Measurements from ENCODE around the gene OTUD6A. TPM values are rescaled to one million over a fixed set of nuclear protein-coding genes. Genes with fewer than 3 reads are reported as not detected.

OTUD6A gene
- total RNA-seq, 1 donor from 2014 or later, result not detected

- Histone ChIP-seq H3K36me3 (no peaks in the 10 kb centered on the region), H3K27ac (no peak overlapping the region), H3K9me3 (no peaks in the 10 kb centered on the region), H3K27me3 (ENCODE audit: low read depth) (no peaks in the 10 kb centered on the region), H3K4me3 (no peak overlapping the region), H3K4me1 (peaks cover 6% of the 10 kb centered on the region)
- intact Hi-C loops (cut with DNase I), result no loop called here
- ATAC-seq (no peak), DNase-seq (no peak)
- no peak for TF ChIP-seq CTCF (IDR thresholded peaks at IDR 0.05)
Observed at GRCh38 chrX:70084592-70085240, 22.5 kb downstream of the OTUD6A start.

GRCh38 chrX:70087857-70088630, 25.8 kb downstream of the OTUD6A start:
- H3K36me3 ChIP-seq, result no peaks in the 10 kb centered on the region
- DNase-seq (no peak), ATAC-seq (no peak)
- intact Hi-C loops (cut with DNase I), result no loop called here
- no peak overlapping the region for H3K27ac ChIP-seq
- H3K4me1 ChIP-seq, result peaks cover 6% of the 10 kb centered on the region
- H3K4me3 ChIP-seq, result no peak overlapping the region
- H3K9me3 ChIP-seq, result no peaks in the 10 kb centered on the region
- H3K27me3 ChIP-seq (ENCODE audit: low read depth), result no peaks in the 10 kb centered on the region
- TF ChIP-seq CTCF (IDR thresholded peaks at IDR 0.05), result no peak

- DNase-seq, result no peak
- no peak overlapping the region for H3K4me3 ChIP-seq
- no peak overlapping the region for H3K27ac ChIP-seq
- no peaks in the 10 kb centered on the region for H3K27me3 ChIP-seq (ENCODE audit: low read depth)
- no peaks in the 10 kb centered on the region for H3K9me3 ChIP-seq
- intact Hi-C loops (cut with DNase I), result no loop called here
- no peak for ATAC-seq
- peaks cover 6% of the 10 kb centered on the region for H3K4me1 ChIP-seq
- no peak for TF ChIP-seq CTCF (IDR thresholded peaks at IDR 0.05)
- no peaks in the 10 kb centered on the region for H3K36me3 ChIP-seq
Observed at GRCh38 chrX:70088751-70089150, 26.5 kb downstream of the OTUD6A start.

- DNase-seq (no peak), ATAC-seq (no peak)
- no peak for TF ChIP-seq CTCF (IDR thresholded peaks at IDR 0.05)
- Histone ChIP-seq H3K27me3 (ENCODE audit: low read depth) (no peaks in the 10 kb centered on the region), H3K4me3 (no peak overlapping the region), H3K4me1 (peaks cover 6% of the 10 kb centered on the region), H3K27ac (no peak overlapping the region), H3K9me3 (no peaks in the 10 kb centered on the region), H3K36me3 (no peaks in the 10 kb centered on the region)
- intact Hi-C loops (cut with DNase I), result no loop called here
Observed at GRCh38 chrX:70089604-70090297, 27.5 kb downstream of the OTUD6A start.

GRCh38 chrX:70092247-70092646, 30.0 kb downstream of the OTUD6A start:
- Histone ChIP-seq H3K9me3 (no peaks in the 10 kb centered on the region), H3K4me3 (no peak overlapping the region), H3K27me3 (ENCODE audit: low read depth) (no peaks in the 10 kb centered on the region), H3K27ac (no peak overlapping the region), H3K4me1 (peaks cover 6% of the 10 kb centered on the region), H3K36me3 (no peaks in the 10 kb centered on the region)
- DNase-seq (no peak), ATAC-seq (no peak)
- no peak for TF ChIP-seq CTCF (IDR thresholded peaks at IDR 0.05)
- intact Hi-C loops (cut with DNase I), result no loop called here
